K562 (cell line): ENCODE measurements around the gene UBE2R2. TPM values are rescaled to one million over a fixed set of nuclear protein-coding genes. Genes with fewer than 3 reads are reported as not detected.

Experiments
- ARID1B ChIP-seq: fragments of 450-650 bp; IDR thresholded peaks from 2 replicates; pipeline ENCODE4 v1.6.1; 2016; ENCODE audit warnings: antibody characterized with exemption, mild to moderate bottlenecking, inconsistent platforms
- COPS2 ChIP-seq: fragments of 450-650 bp; conservative IDR thresholded peaks from 2 replicates; pipeline ENCODE4 v1.6.1; 2016; ENCODE audit warnings: mild to moderate bottlenecking, moderate library complexity
- HINFP ChIP-seq: fragments of 450-650 bp; conservative IDR thresholded peaks from 2 replicates; pipeline ENCODE4 v1.6.1; 2016; ENCODE audit warnings: missing genetic modification characterization, low read depth, mild to moderate bottlenecking, control low read depth, missing compliant biosample characterization
- MEF2D ChIP-seq: conservative IDR thresholded peaks from 2 replicates; pipeline ENCODE4 v1.6.1; 2016; ENCODE audit warnings: low read depth, missing genetic modification characterization, missing compliant biosample characterization
- MIER1 ChIP-seq: fragments of 450-650 bp; IDR thresholded peaks from 2 replicates; pipeline ENCODE4 v1.6.1; 2016; ENCODE audit warnings: antibody characterized with exemption, mild to moderate bottlenecking, low read depth
- MYC ChIP-seq, 2 experiments: fragments of 250-450 bp in 1 of 2; sonication (Bioruptor Pico) in 1 of 2; IDR thresholded peaks; 2 replicates each; pipeline versions ENCODE4 v1.5.1 to v1.6.1; 2012 to 2021; ENCODE audit warnings: low read depth in 2 of 2, borderline replicate concordance in 1 of 2, improper control_type of control experiment in 1 of 2, low read length in 1 of 2, mild to moderate bottlenecking in 1 of 2, moderate library complexity in 1 of 2
- POLR2AphosphoS5 ChIP-seq: IDR thresholded peaks from 2 replicates; pipeline ENCODE4 v1.6.1; 2011; ENCODE audit warnings: mild to moderate bottlenecking, low read depth, low read length, moderate library complexity; ENCODE audit not compliant: control insufficient read depth, insufficient read depth
- RBM25 ChIP-seq: fragments of 200-400 bp; formaldehyde crosslinking; IDR thresholded peaks from 2 replicates; pipeline ENCODE4 v1.6.1; 2018; ENCODE audit warnings: low read length, low read depth, moderate library complexity; ENCODE audit not compliant: severe bottlenecking
- RHOXF2B ChIP-seq: fragments of 250-450 bp; sonication (Bioruptor Pico); conservative IDR thresholded peaks from 2 replicates; pipeline ENCODE4 v1.5.1; 2021
- TOE1 ChIP-seq, 2 experiments: fragments of 450-650 bp in 1 of 2; sonication (generic) in 1 of 2; formaldehyde crosslinking in 1 of 2; IDR thresholded peaks; 2 replicates each; pipeline versions ENCODE4 v1.7.1 to v1.8.0; 2016 to 2022; ENCODE audit warnings: borderline replicate concordance in 2 of 2, mild to moderate bottlenecking in 2 of 2, antibody characterized with exemption in 1 of 2, inconsistent platforms in 1 of 2, low read depth in 1 of 2, missing genetic modification reagents in 1 of 2, moderate library complexity in 1 of 2
- TRIM25 ChIP-seq: fragments of 450-650 bp; IDR thresholded peaks from 2 replicates; pipeline ENCODE4 v1.7.0; 2016; ENCODE audit warnings: borderline replicate concordance
- ZC3H11A ChIP-seq: IDR thresholded peaks from 2 replicates; pipeline ENCODE4 v1.6.1; 2012; ENCODE audit warnings: low read depth, low read length, improper control_type of control experiment
- ZFX ChIP-seq: sonication (generic); formaldehyde crosslinking; IDR thresholded peaks from 2 replicates; pipeline ENCODE4 v1.8.0; 2022; ENCODE audit warnings: mild to moderate bottlenecking, missing genetic modification reagents, moderate library complexity
- ZNF311 ChIP-seq: fragments of 250-450 bp; sonication (Bioruptor Pico); IDR thresholded peaks from 2 replicates; pipeline ENCODE4 v1.4.0; 2020; ENCODE audit warnings: mild to moderate bottlenecking, moderate library complexity
- ZNF354B ChIP-seq: fragments of 250-450 bp; sonication (Bioruptor Pico); IDR thresholded peaks from 2 replicates; pipeline ENCODE4 v1.4.0; 2020
- ZNF408 ChIP-seq: fragments of 250-450 bp; sonication (Bioruptor Pico); IDR thresholded peaks from 2 replicates; pipeline ENCODE4 v1.4.0; 2020; ENCODE audit warnings: low read depth, mild to moderate bottlenecking, moderate library complexity
- ZNF780A ChIP-seq: fragments of 250-450 bp; sonication (Bioruptor Pico); IDR thresholded peaks from 2 replicates; pipeline ENCODE4 v1.5.0; 2021; ENCODE audit warnings: mild to moderate bottlenecking
- polyA plus RNA-seq, 8 experiments: library from polyadenylated mRNA; depleted of rRNA in 4 of 8; stranded (reverse) in 5 of 8; unstranded in 3 of 8; fragments of >200 nt; fragmentation: Nextera tagmentation in 2 of 8; fragmentation: Illumina TruSeq in 1 of 8; extraction: Ambion mirVana in 2 of 8; extraction: Trizol in 1 of 8; gene quantifications; 2 replicates each; pipeline versions ENCODE4 v1.2.1 to v1.2.3, GENCODE V29; 2011 to 2014; ENCODE audit warnings: inconsistent platforms in 1 of 8, missing spikeins in 1 of 8
- total RNA-seq, 7 experiments: library from RNA; depleted of rRNA in 6 of 7; stranded (reverse); fragments of >200 nt in 6 of 7; fragmentation: Illumina TruSeq in 2 of 7; extraction: Trizol in 2 of 7; gene quantifications; 2 replicates each; pipeline versions ENCODE4 v1.2.1 to v1.2.3, GENCODE V29; 2011 to 2021; ENCODE audit warnings: low replicate concordance in 1 of 7
- TF ChIP-seq, protein P1 (sequence below), 2 experiments: IDR thresholded peaks in 1 of 2; conservative IDR thresholded peaks in 1 of 2; 2 replicates each; pipeline ENCODE4 v1.6.1; 2016; ENCODE audit warnings: low read depth in 2 of 2, mild to moderate bottlenecking in 1 of 2, missing compliant biosample characterization in 1 of 2, missing genetic modification characterization in 1 of 2, moderate library complexity in 1 of 2

The UBE2R2 gene
- total and polyA plus RNA-seq, 9 of the 15 experiments (the other 6 are each of a cell fraction or from before 2014, with no cell fraction given): 7.8 to 26.2 (median 11.8) TPM

DNA sequence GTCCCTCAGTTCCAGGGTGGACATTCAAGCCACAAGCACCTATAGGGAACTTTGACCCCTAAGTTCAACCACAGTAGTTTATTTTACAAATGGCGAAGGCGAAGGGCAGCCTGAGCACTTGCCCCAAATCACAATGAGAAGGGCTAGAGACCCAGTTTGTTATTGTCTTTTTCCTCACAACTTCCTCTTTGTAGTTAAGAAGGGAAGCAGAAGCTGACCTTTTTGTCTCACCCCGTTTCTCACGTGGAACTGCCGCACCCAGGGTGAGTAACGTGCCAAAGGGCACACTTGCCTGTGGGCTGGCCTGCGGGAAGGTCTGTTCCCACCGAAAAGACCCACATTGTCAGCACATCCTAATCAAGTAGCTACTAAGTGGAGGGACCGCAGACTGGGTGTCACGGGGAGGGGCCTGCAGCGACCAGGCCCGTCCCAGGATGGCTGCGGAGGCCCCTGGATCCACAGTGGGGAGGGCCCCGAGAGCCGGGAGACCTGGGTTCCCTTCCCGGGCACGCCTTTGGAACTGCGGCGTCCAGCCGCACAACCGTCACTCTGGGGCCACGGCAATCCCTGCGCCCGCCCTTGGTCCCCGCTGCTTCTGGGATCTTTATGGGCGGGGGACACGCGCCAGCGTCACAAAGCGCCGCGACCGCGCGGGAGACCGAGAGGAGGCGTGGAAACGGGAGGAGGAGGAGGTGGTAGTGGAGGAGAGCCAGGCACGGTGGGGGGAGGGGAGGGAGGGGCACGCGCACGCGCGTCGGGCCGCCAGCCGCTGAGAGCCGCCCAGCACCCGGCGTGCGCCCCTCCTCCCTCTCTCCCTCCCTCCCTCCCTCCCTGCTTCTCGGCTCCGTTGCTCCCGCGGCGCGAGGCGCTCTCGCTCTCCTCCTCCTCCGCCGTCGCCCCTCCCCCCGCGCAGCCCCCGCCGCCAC lies at the start of gene UBE2R2 (continued):
- TF ChIP-seq ZNF780A (CRISPR knock-in tag) (no peak), ZNF354B (CRISPR knock-in tag) (no peak), COPS2 (no peak), ZNF311 (no peak), RHOXF2B (CRISPR knock-in tag) (no peak), ZC3H11A (no peak), MEF2D (tag) (no peak), MIER1 (no peak), ZFX (CRISPR knock-in tag) (peak; percentile 84), RBM25 (no peak), POLR2AphosphoS5 (peak; percentile 75), MYC (IDR thresholded peaks at IDR 0.05; ENCODE audit: low read depth, low read length) (peak; percentile 75), MYC (CRISPR knock-in tag; IDR thresholded peaks at IDR 0.05; ENCODE audit: borderline replicate concordance, low read depth) (peak; percentile 83; the same call in 1 of the 2 replicates), TOE1 (IDR thresholded peaks at IDR 0.05; ENCODE audit: borderline replicate concordance) (peak; percentile 35; the same call in 1 of the 2 replicates), TOE1 (CRISPR knock-in tag; IDR thresholded peaks at IDR 0.05; ENCODE audit: borderline replicate concordance, low read depth) (no peak), ZNF408 (CRISPR knock-in tag) (no peak), TRIM25 (no peak), ARID1B (peak; percentile 28), HINFP (no peak)
- TF ChIP-seq, protein P1, sequence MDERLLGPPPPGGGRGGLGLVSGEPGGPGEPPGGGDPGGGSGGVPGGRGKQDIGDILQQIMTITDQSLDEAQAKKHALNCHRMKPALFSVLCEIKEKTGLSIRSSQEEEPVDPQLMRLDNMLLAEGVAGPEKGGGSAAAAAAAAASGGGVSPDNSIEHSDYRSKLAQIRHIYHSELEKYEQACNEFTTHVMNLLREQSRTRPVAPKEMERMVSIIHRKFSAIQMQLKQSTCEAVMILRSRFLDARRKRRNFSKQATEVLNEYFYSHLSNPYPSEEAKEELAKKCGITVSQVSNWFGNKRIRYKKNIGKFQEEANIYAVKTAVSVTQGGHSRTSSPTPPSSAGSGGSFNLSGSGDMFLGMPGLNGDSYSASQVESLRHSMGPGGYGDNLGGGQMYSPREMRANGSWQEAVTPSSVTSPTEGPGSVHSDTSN (CRISPR knock-in tag; IDR thresholded peaks at IDR 0.05; ENCODE audit: low read depth): no peak
- TF ChIP-seq, protein P1 (tag; conservative IDR thresholded peaks at IDR 0.05; ENCODE audit: low read depth): no peak
